Fibroblast of the conjunctiva (primary cell): ENCODE results near the gene CHST9.
"Not testable (repeated sequence)": the region's sequence is repeated elsewhere in the genome, so short reads cannot be mapped to it uniquely, and the experiment has no call there.

Experiments used
- DNase-seq: peaks from one replicate; pipeline ENCODE4 v3.0.0-alpha.2; 2010; ENCODE audit warnings: low read depth

The CHST9 gene

DNA sequence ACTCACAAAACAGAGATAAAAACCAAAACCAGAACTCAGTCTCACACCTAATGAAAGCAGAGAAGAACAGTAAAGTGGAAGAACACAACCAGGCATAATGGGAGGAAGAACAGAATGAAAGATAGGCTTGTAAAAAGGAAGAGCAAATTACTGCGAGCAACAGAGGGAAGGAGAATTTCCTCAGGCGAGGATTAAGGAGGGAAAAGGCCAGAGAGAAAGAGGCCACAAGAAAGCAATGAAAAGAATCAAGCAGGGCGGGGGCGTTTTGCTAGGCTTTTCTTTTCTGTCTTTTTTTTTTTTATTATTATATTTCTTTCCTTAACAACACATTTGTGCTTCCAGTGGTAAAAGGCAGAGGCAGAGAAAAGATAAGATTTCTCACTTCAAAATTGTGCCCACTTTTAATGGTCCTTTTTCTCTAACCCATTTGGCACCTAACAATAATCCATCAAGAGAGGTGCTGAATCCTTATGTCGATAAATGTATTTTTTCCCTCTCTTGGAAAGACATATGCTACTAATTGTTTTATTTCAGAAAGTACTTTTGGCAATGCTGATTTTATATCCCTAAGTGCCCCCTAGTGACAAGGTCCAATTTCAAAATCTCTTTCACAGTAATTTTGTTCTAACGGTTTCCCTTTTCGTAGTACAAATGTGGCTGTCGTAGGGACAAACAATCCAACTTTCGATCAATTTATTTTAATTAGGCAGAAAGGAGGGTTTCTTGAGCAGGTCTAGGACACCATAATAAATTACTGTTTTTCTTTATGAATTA, 180.9 kb downstream of the CHST9 start:
- peak; percentile 6 for DNase-seq

DNA sequence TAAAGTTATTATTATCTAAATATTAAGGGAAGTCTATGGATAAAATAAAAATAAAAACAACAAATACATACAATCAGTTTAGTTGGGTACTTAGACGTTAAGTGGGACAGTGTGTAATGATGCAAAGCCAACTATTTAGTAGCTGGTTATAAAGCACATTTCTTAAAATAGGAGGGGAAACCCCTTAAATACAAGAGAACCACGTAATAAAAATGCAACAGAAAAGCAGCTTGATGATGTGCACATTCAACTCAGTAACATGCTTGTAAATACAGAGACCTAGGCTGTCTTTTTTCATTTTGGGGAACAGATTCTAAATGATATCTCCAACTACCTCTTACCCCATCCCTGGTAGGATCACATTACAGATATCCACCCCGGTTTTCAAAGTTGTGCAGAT, 185.3 kb downstream of the CHST9 start:
- no peak for DNase-seq

DNA sequence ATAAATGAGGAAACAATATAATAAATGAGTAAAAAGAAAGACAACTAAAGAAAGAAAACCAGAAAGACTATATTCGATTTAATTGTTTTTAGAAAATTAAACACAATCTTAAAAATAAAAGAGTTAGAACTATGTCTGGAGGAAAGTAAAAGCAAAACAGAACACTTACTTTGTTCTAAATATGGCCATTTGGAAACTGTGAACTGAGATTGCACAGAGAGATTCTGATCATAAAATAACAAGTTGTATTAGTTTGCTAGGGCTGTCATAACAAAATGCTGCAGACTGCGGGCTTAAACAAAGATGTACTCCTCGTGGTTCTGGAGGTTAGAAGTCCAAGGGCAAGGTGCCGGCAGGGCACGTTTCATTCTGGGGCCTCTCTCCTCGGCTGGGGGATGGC, 191.5 kb downstream of the CHST9 start:
- no peak for DNase-seq

DNA sequence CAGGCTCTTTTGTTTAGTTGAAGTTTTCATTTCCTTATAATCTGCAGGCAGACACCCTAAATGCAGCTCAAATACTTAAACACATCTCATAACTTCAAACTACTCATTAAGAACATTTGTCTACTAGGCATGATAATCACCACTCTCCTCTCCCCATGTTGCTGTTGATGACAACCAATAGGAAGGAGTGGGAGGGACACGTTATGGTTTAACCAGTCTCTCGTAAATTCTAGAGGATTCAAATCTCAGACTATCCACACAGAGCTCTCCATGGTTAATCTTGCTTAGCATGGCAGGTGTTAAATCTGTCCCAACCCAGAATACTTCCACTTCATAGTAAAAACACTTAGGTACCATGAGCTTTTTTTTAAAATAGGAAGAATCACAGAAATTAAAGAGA, 192.2 kb downstream of the CHST9 start:
- DNase-seq: no peak

DNA sequence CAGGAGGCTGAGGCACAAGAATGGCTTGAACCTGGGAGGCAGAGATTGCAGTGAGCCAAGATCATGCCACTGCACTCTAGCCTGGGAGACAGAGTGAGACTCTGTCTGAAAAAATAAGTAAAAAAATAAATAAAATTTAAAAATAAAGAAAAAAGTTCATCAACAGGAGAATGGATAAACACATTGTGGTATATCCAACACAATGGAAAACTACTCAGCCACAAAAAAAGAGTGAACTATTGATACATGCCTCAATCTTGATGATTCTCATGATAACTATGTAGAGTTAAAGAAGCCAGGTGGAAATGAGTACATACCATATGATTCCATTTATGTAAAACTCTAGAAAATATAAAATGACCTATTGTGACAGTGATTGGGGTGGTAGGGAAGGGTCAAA, 195.3 kb downstream of the CHST9 start:
- no peak for DNase-seq

DNA sequence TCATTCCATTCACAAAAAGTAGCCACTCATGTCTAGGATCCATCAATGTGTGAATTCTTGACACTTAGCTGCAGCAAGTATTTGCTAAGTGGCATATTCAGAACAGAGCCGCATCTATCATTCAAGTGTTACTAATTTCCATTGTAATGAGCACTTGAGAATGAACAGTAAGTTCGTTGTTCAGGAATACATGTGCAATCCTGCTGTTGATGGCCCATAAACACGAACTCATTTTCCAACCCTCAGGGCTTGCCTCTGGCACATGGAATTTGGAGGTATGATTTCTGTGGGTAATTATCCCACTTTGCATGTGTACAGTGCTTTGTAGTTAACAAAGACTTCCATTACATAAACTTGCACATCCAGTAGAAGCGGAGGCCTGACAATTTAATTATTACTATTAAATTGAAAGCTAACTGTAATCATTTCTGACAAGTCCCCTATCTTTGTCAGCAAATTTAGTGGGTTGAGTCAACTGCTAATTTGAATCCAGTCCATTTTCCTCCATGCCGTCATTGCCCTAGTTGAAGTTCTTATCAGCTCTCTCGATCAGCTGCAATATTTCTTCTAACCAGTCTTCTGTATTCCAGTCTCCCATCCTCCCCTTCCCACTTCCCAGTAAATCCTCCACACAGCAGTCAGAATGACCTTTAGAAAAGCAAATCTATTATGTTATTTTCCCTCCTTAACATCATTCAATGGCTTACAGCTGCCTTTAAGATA, 203.6 kb downstream of the CHST9 start:
- no peak for DNase-seq

DNA sequence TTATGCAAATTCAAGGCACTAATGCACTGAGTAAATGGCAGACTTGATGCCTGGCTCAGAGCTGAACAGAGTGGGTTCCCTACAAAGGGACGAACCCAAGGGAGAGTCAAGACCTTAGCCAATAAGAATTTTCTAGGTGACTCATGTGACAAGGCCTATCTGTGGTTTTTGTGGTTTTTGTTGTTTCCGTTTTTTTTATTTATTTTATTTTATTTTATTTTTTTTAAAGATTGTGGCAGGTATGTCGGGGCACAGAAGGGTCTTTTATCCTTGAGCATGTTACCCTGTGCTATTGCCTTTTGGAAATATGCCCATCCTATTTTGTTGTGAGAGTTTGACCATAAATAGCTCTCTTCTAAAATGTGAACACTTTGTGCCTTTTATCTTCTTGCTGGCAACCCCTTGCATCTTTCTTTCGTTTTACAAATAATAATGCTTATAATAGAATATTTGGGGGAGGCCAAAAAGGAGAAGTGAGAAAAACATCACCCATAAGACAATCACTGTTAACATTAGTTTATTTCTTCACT, 206.2 kb downstream of the CHST9 start:
- no peak for DNase-seq

DNA sequence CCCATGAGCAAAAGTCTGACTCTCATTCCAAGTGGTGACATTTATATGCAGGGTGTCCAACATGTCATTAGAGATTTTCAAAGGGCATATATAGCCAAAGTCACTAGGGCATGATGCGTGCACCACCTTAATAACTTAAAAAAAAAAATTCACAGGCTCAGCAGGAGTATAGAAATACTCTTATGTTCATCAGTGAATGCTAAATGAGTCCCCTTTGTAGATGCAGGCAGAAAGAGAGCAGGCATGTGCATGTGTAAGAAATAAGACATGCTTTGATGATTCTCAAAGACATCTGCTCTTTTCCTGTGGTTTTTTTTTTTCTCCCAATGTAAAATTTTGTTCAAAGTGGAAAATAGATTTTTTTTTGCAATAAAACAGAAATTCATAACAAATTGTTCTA, 207.3 kb downstream of the CHST9 start:
- no peak for DNase-seq

DNA sequence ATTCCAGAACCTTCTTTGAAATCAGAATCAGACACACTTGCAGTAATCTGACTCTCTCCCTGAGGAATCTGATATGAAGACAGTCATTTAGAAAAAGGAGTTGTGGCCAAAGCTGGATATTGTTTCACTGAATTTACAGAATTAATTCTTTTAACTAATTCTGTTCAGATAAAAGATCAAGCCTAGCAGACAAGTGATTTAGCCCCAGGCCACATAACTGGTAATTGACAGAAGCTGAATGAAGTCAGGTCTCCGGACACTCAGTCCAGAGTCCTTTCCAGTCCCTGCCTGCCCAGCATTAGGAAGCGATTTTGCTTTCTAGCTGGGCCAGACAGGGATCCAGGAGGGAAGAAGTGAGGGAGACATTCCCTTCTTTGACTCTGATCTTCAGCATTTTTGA, 208.9 kb downstream of the CHST9 start:
- DNase-seq: no peak

DNA sequence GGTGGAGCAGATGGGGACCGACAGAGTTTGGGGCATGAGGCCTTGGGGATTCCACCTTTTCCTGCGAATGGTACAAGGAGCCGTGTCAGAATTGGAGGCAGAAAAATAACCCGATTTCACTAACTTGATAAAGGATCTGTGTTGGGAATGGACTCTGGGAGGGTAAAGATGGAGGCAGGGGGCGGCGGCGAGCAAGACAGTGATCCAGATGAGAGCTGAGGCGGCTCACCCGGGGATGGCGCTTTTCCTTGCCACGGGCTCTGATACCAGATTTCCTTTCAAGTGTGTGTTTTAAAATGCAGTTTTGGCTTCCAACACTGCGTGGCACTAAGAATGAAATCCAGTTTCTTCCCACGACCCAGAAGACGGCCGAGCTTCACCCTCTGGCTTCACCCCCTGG, 212.6 kb downstream of the CHST9 start:
- DNase-seq: not testable (repeated sequence)

DNA sequence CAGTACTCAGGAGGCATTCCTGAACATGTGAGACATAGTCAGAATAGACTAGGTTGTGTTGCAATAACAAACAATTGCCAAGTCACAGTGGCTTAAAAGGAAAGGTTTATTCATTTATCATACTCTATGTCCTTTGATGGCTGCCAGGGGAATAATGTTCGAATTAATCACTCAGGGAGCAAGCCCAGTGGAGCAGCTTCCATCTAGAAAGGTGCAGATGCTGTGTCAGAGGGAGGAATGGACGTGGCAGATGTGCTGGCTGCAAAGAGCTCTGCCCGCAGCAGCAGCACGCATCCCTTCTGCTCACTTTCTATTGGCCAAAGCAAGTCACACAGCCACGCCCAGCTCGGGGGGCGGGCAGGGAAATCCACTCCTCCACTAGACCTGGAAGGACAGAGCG, 213.7 kb downstream of the CHST9 start:
- no peak for DNase-seq

DNA sequence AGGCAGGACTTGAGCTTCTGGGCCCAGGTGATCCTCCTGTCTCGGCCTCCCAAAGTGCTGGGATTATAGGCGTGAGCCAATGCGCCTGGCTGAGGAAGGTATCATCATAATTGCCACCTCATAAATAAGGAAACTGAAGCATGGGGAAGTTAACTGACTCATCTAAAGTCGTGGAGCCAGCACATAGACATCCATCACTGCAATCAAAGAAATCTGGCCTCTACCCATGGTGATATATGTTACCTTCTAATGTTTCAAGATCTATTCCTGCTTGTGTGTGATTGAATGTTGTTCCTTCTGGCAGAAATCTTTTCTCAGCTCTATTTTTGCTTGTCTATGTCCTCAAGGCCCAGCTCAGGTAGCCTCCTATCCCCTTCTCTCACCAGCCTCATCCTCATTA, 214.5 kb downstream of the CHST9 start:
- DNase-seq: no peak

DNA sequence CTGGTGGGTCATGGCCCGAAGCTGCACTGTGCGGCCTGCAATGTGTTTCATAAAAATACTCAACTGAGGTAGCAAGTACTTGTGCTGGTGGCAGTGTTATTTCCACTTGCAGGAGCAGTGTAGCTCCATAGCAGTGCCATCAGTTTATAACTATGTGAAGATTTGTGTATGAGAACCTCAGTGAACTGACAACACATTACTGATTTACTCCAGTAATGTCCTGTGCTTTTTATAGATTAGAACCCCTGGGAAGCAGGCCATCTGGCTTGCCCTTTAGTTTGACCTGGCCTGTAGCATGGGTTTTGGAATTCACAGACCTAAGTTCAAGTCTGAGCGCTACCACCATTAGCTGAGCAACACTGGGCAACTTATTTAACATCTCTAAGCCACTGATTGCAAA, 219.9 kb downstream of the CHST9 start:
- no peak for DNase-seq

DNA sequence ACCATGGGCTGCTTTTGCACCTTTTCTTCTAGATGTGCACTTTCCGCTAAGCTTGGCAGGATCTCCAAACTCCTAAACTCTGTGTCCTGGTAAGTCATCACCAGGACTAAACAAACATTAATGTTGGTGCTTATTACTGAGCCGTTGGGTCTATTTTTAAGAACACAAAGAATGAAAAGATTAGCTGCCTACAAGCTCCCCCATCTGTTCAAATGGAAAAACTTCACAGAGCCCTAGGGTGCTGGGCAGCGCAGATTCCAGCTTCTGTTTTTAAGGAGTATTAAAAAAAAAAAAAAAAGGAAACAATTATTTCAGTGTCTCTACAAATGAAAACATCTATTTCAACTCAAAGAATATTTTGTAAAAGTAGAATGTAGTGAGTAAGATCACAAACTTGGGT, 221.8 kb downstream of the CHST9 start:
- no peak for DNase-seq

DNA sequence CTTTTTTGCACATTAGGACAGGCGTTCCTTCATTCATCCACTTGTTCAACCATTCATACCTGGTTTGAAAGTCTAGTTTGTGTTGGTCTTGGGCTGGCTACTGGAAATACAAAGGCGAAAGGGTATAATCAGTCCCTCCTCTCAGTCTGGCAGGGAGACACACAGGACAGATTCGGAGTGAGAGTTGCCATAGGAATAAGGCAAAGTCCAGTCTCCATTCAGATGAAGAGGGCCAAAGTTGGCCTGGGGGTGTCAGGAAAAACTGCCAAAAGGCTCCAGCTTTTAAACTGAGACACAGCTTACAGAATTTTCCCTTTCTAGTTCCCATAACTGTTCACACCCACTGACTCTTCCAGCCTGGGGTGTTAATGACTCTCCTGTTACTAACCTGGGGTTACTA, 223.3 kb downstream of the CHST9 start:
- no peak for DNase-seq

DNA sequence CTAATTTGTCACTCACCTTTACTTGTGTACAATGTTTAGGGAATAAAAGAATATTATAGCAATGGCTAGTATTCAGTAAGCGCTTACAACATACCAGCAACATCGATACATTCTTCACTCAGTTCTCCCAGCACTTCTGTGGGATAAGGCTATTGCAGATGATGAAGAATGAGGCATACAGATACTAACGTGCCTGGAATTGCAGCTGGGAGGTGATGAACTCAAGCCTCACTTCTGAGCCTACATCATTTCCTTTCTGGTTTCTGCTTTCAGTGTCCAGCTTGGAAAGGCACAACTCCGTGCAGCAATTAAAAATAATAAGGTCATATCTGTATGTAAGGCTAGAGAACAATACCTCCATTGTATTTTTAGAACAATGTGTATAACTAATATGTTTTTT, 224.2 kb downstream of the CHST9 start:
- no peak for DNase-seq

DNA sequence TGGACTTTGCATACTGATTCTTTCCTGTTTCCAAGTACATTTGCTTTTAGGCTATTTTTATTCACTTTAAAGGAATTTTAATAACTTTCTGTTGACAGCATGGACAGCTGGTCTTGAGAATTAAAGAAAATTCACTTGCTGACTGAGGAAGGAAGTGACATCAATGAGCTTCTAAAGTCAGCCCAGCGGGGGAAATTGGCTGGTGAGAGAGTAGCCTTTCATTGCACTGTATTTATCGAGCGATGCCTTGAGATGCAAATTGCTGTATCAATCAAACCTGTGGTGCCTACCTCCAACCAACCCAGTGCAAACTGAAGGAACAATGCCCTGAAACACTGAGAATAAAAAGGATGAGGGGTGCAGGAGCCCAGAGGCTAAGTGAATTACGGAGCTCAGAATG, 228.2 kb downstream of the CHST9 start:
- no peak for DNase-seq

DNA sequence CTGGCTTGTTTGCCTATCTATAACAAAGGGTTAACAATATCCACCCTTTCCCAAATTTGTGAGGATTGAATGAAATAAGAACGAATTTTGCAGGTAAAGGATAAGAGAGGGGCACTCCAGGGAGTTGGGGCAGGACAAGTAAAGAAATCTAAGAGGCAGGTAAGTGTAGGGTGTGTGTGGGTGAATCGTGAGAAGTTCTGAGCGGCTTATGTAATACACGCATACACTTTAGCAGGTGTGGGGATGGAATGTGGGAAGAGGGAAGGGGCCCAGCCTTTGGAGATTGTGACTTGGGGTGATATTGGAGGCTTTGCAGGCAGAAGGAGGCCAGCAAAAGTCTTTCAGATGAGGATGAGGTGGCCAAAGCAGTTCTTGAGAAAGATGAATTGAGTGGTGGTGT, 236.4 kb downstream of the CHST9 start:
- no peak for DNase-seq

DNA sequence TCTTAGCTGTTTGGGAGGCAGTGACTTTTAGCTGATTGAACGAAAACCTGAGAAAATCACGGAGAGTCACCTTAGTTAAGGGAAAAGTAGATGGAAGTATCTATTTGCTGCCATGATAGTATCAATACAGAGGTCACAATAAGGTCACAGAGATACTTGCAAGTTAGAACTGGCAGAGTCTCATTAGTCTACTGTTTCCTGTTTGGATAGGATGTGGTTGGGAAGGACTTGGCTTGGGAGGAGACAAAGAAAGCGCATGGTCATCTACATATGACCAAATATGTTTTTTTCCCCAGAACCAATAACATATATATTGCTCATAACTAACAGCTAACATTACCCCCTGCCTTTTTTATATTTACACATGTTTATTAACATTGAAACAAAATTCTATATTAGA, 241.2 kb downstream of the CHST9 start:
- no peak for DNase-seq

DNA sequence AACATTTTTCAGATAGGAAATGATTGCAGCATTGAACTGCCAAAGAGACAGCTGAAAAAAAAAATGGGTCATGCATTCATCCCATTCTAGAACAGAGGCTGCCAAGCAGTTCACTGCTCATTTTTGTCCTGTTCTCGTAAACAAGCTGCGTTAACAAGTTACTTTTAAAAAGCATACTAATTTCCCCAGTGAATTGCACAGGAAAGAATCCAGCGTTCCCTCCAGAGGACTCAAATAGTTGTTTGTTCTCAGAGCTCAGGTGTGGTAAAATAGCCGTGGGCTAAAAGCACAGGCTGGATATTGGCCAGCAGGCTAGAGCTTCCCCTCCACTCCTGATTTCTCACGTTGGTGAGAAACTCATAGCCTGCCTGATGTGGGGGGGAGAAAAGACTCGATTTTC, 243.5 kb downstream of the CHST9 start:
- DNase-seq: no peak

DNA sequence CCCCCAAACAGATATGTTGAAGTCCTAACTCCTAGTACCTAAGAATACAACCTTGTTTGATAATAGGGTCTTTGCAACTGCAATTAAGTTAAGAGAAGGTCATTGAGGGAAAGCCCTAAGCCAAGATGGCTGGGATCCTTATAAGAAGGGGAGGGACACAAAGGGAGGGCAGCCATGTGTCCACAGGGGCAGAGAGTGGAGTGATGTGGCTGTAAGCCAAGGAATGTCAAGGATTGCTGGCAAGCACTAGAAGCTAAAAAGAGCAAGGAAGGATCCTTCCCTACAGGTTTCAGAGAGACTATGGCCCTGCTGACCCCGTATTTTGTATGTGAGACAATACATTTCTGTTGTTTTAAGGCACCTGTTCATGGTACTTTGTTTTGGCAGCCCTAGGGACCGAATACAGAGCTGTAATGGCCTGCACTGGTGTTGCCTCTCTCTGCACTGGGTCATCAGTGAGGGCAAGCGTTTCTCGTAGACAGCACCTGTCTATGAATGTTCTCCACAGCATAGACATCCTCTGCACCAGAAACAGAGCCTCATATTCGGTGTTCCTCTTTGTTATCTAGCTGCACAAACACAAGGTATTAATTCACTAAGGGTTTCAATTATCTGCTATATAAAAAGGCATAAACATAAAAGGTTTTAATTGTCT, 244.2 kb downstream of the CHST9 start:
- no peak for DNase-seq

DNA sequence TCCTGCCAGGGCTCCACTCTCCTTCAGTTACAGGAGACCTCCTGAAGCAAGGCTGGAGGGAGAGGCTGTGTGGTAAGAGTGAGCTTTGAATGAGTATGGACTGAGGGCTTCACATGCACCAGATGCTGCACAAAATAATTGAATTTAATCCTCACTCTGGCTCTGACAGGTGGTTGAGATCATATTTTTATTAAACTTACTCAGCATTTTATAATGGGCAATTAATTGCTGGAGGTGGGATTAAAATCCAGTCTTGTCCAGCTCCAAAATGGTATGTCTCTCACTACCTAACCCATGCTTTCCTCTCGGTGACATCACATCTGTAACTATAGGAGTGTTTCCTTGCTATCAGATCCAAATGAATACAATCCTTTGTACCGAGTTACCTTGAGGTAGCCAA, 253.4 kb downstream of the CHST9 start:
- no peak for DNase-seq

DNA sequence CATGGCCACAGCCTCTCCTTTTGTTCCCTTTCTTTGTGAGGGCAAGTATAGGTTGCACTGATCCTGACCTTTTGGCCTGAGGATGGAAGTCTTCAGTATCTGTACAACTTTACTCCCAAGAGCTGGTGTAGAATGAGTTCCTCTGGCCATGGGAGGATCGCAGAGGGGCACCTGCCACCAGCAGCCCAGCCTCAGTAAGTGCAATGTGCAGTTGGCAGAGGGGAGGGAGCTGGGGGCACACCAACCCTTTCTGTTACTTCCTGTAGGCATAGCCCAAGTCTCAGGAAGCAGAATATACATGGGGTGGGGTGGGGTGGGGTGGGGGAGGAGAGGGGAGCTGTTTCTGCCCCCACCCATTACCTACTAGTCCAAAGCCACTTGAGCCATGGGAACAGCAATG, 254.5 kb downstream of the CHST9 start:
- no peak for DNase-seq
